ENCODE results near the gene PPOX.

- TF ChIP-seq RAD21 (IDR thresholded peaks at IDR 0.05; ENCODE audit: low read depth), result no peak
- no peak for TF ChIP-seq POLR2AphosphoS5 (IDR thresholded peaks at IDR 0.05; ENCODE audit: low read depth, low read length)
- TF ChIP-seq ZNF274 (IDR thresholded peaks at IDR 0.05; ENCODE audit: low read depth, low read length), result no peak
These were observed 5.5 kb upstream of the PPOX start for GRCh38 chr1:161160671-161161145.
